ENCODE results near the gene PHF21A. TPM values are rescaled to one million over a fixed set of nuclear protein-coding genes. Genes with fewer than 3 reads are reported as not detected.

The PHF21A gene
- total RNA-seq (26.9 and 30.5 TPM in 2 replicates), polyA plus RNA-seq (11.9 and 14.1 TPM in 2 replicates), polyA minus RNA-seq (16.0 and 17.1 TPM in 2 replicates), Bru-seq, nascent RNA (percentile 81 among the genes with signal in this experiment), BruChase-seq, experiment 1, labeled RNA remaining after a 6-hour chase (percentile 66 among the genes with signal in this experiment), BruChase-seq, experiment 2, labeled RNA remaining after a 2-hour chase (percentile 70 among the genes with signal in this experiment)
- 15.2 and 16.4 TPM in 2 replicates for polyA plus RNA-seq (2011; cell fraction: cytosol; rRNA removed)
- polyA plus RNA-seq (2011; cell fraction: nucleus; rRNA removed) = 65.5 and 66.9 TPM in 2 replicates
- 20.1 and 22.0 TPM in 2 replicates for polyA plus RNA-seq (2012)
- polyA minus RNA-seq (2011; cell fraction: cytosol; rRNA and poly(A)+ RNA removed) = 7.9 TPM
- polyA minus RNA-seq (2011; cell fraction: nucleus; rRNA and poly(A)+ RNA removed) = 32.2 and 33.1 TPM in 2 replicates
- long read RNA-seq, partial matches to known transcripts = 9 of 22 reads
- long read RNA-seq, other reads (novel, unspliced or antisense) = 13 of 22 reads

GRCh38 chr11:46121301-46121723 lies at the start of gene PHF21A:
Gene PHF21A, minus strand, starts transcription at chr11:46121454. Its CDS starts 37,235 bp downstream, at chr11:46084219.
- Histone ChIP-seq H3K9ac (replicated peaks; ENCODE audit: extremely low read depth, insufficient read depth, low read length) (peak within 1 kb of the TSS; percentile 86), H3K27ac (ENCODE audit: insufficient read depth, low read depth, low read length) (peak within 1 kb of the TSS; percentile 20), H3K4me2 (ENCODE audit: insufficient read depth, low read length) (peak within 1 kb of the TSS; percentile 94), H3K36me3 (ENCODE audit: control insufficient read depth in 2 of 2, extremely low read depth in 1 of 2, insufficient read depth in 2 of 2, low read length in 2 of 2) (no peaks in the 10 kb centered on the region), H3K4me3 (replicated peaks in 1 of 3; ENCODE audit: insufficient read depth in 1 of 3, low read depth in 1 of 3, low read length in 3 of 3) (peak within 1 kb of the TSS; percentile 87 to 95 (median 92)), H3K27me3 (ENCODE audit: control insufficient read depth in 2 of 2, insufficient read depth in 2 of 2, low read length in 2 of 2) (no peaks in the 10 kb centered on the region), H3K9me3 (replicated peaks; ENCODE audit: control insufficient read depth, insufficient read depth, low read length) (no peaks in the 10 kb centered on the region), H4K20me1 (replicated peaks; ENCODE audit: control insufficient read depth, extremely low read depth, insufficient read depth, low read length) (peaks cover 3% of the 10 kb centered on the region), H3K4me1 (ENCODE audit: control insufficient read depth, extremely low read depth, insufficient read depth, low read length) (peaks cover 14% of the 10 kb centered on the region), H3K79me2 (ENCODE audit: control insufficient read depth, insufficient read depth, low read length) (peaks cover 13% of the 10 kb centered on the region), H2AFZ (ENCODE audit: low read depth, low read length) (peak within 1 kb of the TSS; percentile 72), H3K9me1 (replicated peaks; ENCODE audit: control insufficient read depth, extremely low read depth, insufficient read depth, low read length) (no peaks in the 10 kb centered on the region)
- FAIRE-seq (peak; percentile 47), DNase-seq (ENCODE audit: low read depth, low spot score) (peak; percentile 84)
- ChIA-PET CTCF (interaction anchor here (0.6 to 1.1 kb wide), 4 partner anchors 30 to 118 kb away, joined by 3 to 4 read pairs (median 4); no protein-coding TSS in a partner anchor), POLR2A (interaction anchor here (0.7 to 1.0 kb wide), 3 partner anchors 115 to 231 kb away, joined by 3 to 4 read pairs (median 3); no protein-coding TSS in a partner anchor)
- intact Hi-C loops (cut with micrococcal nuclease) = loop anchor here (1.0 to 5.0 kb wide), 5 partner anchors 116 to 1091 kb away; partner anchors contain the start of gene DDB2
- TF ChIP-seq GATA2 (IDR thresholded peaks at IDR 0.05; ENCODE audit: insufficient read depth, insufficient read length, low read depth, low read length) (no peak), POLR2AphosphoS5 (IDR thresholded peaks at IDR 0.05; ENCODE audit: insufficient read depth, low read depth, low read length) (peak; percentile 53)
- BruUV-seq (replicated peaks) = no TSS peak
- dilution Hi-C loops (cut with MboI; ENCODE audit: extremely low pct_ligation_motif_present, low sequenced_read_pairs) = no loop called here

- DNase-seq (ENCODE audit: low read depth, low spot score) (no peak), FAIRE-seq (no peak)
- Histone ChIP-seq H3K79me2 (ENCODE audit: control insufficient read depth, insufficient read depth, low read length) (no peaks in the 10 kb centered on the region), H3K4me1 (ENCODE audit: control insufficient read depth, extremely low read depth, insufficient read depth, low read length) (no peaks in the 10 kb centered on the region), H3K27ac (ENCODE audit: insufficient read depth, low read depth, low read length) (no peak overlapping the region), H4K20me1 (replicated peaks; ENCODE audit: control insufficient read depth, extremely low read depth, insufficient read depth, low read length) (no peaks in the 10 kb centered on the region), H3K4me2 (ENCODE audit: insufficient read depth, low read length) (no peak overlapping the region), H2AFZ (ENCODE audit: low read depth, low read length) (no peak overlapping the region), H3K9me1 (replicated peaks; ENCODE audit: control insufficient read depth, extremely low read depth, insufficient read depth, low read length) (no peaks in the 10 kb centered on the region), H3K9ac (replicated peaks; ENCODE audit: extremely low read depth, insufficient read depth, low read length) (no peak overlapping the region), H3K27me3 (ENCODE audit: control insufficient read depth in 2 of 2, insufficient read depth in 2 of 2, low read length in 2 of 2) (peaks cover 2 to 5% of the 10 kb centered on the region in 2 experiments), H3K36me3 (ENCODE audit: control insufficient read depth in 2 of 2, extremely low read depth in 1 of 2, insufficient read depth in 2 of 2, low read length in 2 of 2) (no peaks in the 10 kb centered on the region), H3K4me3 (replicated peaks in 1 of 3; ENCODE audit: insufficient read depth in 1 of 3, low read depth in 1 of 3, low read length in 3 of 3) (no peak overlapping the region), H3K9me3 (replicated peaks; ENCODE audit: control insufficient read depth, insufficient read depth, low read length) (no peaks in the 10 kb centered on the region)
- dilution Hi-C loops (cut with MboI; ENCODE audit: extremely low pct_ligation_motif_present, low sequenced_read_pairs) = no loop called here
- intact Hi-C loops (cut with micrococcal nuclease) = no loop called here
- no peak for TF ChIP-seq POLR2AphosphoS5 (IDR thresholded peaks at IDR 0.05; ENCODE audit: insufficient read depth, low read depth, low read length)
- no peak for TF ChIP-seq CTCF (IDR thresholded peaks at IDR 0.05; ENCODE audit: extremely low read depth in 1 of 2, insufficient read depth in 1 of 2, low read depth in 1 of 2, low read length in 2 of 2)
- TF ChIP-seq FOS (IDR thresholded peaks at IDR 0.05; ENCODE audit: borderline replicate concordance, insufficient read depth, low read length) = no peak
- TF ChIP-seq EZH2 (IDR thresholded peaks at IDR 0.05; ENCODE audit: borderline replicate concordance, low read depth, low read length, severe bottlenecking) = no peak
- no peak for TF ChIP-seq GATA2 (IDR thresholded peaks at IDR 0.05; ENCODE audit: insufficient read depth, insufficient read length, low read depth, low read length)
- no peak for TF ChIP-seq POLR2A (IDR thresholded peaks at IDR 0.05; ENCODE audit: low read depth, low read length)
- no peak for TF ChIP-seq MYC (IDR thresholded peaks at IDR 0.05; ENCODE audit: low read depth, low read length)
- TF ChIP-seq MAX (IDR thresholded peaks at IDR 0.05; ENCODE audit: insufficient read depth, insufficient read length) = no peak
- no peak for TF ChIP-seq JUN (IDR thresholded peaks at IDR 0.05; ENCODE audit: borderline replicate concordance, insufficient read depth, insufficient read length, low read depth)
- POLR2A ChIA-PET = no interaction called here
- BruUV-seq (replicated peaks) = no TSS peak
- CTCF ChIA-PET = interaction anchor here (1.0 kb wide), 1 partner anchor 35 kb away, joined by 3 read pairs; no protein-coding TSS in a partner anchor
These were observed 49.5 kb upstream of the PHF21A start for GRCh38 chr11:46170797-46171196.

Measured in endothelial cell of umbilical vein (primary cell).